ENCODE data around the gene MRPL54.

MRPL54 gene

DNA sequence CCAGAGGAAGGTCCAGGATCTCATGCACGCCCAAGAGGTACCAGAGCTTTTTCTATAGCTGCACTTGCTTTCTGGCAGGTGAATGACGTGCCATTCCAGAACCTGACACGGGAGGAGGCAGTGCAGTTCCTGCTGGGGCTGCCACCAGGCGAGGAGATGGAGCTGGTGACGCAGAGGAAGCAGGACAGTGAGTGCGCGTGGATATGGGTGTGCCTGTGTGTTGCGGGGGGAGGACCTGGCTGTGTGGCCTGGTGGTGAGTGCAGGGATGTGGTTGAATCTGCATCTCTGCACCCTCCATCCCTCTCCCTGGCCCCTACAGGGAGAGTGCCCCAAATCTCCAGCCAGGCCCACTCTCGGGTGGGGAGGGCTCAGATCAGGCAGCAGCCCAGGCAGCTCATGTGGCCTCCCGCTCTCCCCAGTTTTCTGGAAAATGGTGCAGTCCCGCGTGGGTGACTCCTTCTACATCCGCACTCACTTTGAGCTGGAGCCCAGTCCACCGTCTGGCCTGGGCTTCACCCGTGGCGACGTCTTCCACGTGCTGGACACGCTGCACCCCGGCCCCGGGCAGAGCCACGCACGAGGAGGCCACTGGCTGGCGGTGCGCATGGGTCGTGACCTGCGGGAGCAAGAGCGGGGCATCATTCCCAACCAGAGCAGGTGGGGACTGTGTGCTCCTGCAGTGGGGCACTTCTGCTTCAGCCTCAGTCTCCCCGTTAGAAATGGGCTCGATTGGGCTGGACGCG, 23.8 kb upstream of the MRPL54 start:
- TF ChIP-seq, protein P1, sequence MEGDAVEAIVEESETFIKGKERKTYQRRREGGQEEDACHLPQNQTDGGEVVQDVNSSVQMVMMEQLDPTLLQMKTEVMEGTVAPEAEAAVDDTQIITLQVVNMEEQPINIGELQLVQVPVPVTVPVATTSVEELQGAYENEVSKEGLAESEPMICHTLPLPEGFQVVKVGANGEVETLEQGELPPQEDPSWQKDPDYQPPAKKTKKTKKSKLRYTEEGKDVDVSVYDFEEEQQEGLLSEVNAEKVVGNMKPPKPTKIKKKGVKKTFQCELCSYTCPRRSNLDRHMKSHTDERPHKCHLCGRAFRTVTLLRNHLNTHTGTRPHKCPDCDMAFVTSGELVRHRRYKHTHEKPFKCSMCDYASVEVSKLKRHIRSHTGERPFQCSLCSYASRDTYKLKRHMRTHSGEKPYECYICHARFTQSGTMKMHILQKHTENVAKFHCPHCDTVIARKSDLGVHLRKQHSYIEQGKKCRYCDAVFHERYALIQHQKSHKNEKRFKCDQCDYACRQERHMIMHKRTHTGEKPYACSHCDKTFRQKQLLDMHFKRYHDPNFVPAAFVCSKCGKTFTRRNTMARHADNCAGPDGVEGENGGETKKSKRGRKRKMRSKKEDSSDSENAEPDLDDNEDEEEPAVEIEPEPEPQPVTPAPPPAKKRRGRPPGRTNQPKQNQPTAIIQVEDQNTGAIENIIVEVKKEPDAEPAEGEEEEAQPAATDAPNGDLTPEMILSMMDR (IDR thresholded peaks at IDR 0.05; ENCODE audit: low read depth, low read length, missing control alignments), result no peak
- DNase-seq (ENCODE audit: low read depth), result no peak
- no peak overlapping the region for H3K4me3 ChIP-seq (ENCODE audit: low read depth, low read length)

DNA sequence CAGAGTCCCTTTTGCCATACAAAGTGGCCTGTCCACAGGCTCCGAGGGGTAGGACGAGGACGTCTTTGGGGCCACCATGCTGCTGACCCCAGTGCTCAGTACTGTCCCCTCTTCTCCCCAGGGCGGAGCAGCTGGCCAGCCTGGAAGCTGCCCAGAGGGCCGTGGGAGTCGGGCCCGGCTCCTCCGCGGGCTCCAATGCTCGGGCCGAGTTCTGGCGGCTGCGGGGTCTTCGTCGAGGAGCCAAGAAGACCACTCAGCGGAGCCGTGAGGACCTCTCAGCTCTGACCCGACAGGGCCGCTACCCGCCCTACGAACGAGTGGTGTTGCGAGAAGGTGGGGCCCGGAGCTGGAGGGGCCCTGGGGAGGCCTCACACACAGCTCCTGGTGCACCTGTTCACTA, 22.1 kb upstream of the MRPL54 start:
- TF ChIP-seq, protein P1 (IDR thresholded peaks at IDR 0.05; ENCODE audit: low read depth, low read length, missing control alignments), result no peak

DNA sequence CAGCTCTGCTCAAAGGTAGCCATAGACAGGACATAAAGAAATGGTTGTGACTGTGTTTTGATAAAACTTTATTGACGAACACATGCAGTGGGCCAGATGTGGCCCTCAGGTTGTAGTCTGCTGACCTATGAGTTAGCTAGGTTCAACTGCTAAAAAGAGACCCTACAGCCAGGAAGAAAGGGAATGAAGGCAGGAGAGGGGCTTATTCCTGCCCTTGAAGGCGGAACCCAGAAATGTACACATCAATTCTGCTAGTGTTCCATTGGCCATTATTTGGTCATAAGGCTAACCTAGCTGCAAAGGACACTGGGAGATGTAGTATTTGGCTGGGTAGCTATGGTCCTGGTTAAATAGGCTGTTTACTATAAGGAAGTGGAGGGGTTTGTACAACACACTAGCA, 19.0 kb upstream of the MRPL54 start:
- no peak for DNase-seq (ENCODE audit: low read depth)
- H3K4me3 ChIP-seq (ENCODE audit: low read depth, low read length), result no peak overlapping the region
- TF ChIP-seq, protein P1 (IDR thresholded peaks at IDR 0.05; ENCODE audit: low read depth, low read length, missing control alignments), result no peak

More for the DNA sequence above, 22.1 kb upstream of the MRPL54 start:
- no peak overlapping the region for H3K4me3 ChIP-seq (ENCODE audit: low read depth, low read length)
- no peak for DNase-seq (ENCODE audit: low read depth)

DNA sequence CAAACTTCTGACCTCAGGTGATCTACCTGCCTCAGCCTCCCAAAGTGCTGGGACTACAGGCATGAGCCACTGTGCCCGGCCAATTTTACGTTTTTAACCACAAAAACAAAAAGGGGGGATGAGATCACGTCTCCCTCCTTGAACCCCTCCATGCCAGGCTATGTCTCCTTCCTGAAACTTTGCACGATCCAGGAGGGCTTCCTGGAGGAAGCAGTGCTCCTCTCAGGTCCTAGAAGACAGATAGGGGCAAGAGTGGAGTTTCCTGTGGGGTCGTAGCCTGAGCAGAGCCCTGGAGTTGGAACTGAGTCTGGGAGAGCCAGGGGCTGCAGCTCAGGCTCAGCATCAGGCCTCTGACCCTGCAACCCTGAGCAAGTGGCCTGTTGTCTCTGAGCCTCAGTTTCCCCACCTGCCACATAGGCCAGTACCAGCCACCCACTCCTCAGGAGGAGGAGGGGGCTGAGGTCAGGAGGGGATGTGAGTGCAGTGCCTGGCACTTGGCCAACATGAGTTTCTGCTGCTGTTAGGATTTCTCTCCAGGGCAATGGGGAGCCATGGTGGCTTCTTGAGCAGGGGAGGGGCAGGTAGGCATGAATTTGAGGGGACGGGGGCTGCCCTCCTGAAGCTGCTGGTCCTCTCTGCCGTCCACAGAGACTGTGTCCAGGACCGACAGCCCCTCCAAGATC, 17.0 kb upstream of the MRPL54 start:
- no peak for DNase-seq (ENCODE audit: low read depth)
- H3K4me3 ChIP-seq (ENCODE audit: low read depth, low read length), result no peak overlapping the region
- TF ChIP-seq, protein P1 (IDR thresholded peaks at IDR 0.05; ENCODE audit: low read depth, low read length, missing control alignments), result no peak

DNA sequence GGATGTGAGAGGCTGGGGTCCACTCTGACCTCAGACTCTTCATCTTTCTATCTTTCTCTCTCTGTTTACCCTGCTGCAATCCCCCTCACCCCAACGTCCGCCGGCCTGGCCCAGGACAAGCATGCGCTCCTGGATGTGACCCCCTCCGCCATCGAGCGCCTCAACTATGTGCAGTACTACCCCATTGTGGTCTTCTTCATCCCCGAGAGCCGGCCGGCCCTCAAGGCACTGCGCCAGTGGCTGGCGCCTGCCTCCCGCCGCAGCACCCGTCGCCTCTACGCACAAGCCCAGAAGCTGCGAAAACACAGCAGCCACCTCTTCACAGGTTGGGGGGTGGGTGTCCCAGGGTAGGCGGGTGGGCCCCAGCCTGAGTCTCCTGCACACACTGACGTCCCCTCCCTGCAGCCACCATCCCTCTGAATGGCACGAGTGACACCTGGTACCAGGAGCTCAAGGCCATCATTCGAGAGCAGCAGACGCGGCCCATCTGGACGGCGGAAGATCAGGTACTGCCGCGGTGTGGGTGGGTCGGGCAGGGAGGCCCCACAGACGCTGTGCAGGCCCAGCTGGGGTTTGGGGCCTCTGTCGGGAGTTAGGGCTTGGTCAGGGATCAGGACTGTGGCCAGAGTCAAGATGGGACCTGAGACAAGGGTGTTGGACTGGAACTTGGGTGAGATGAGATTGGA, 16.0 kb upstream of the MRPL54 start:
- H3K4me3 ChIP-seq (ENCODE audit: low read depth, low read length), result no peak overlapping the region
- TF ChIP-seq, protein P1 (IDR thresholded peaks at IDR 0.05; ENCODE audit: low read depth, low read length, missing control alignments), result no peak
- DNase-seq (ENCODE audit: low read depth), result no peak

DNA sequence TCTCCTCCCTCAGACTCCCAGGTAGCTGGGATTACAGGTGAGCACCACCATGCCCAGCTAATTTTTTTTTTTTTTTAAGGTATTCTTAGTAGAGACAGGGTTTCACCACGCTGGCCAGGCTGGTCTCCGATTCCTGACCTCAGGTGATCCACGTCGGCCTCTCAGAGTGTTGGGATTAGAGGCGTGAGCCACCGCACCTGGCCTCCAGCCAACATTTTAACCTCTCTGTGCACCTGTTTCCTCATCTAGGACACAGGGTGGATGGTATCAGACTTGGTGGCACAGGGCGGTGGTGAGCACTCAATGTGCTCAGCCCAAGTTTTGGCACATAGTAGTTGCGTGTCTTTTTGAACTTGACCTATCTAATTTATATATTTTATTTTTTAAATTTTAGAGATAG, 13.5 kb upstream of the MRPL54 start:
- DNase-seq (ENCODE audit: low read depth), result no peak
- TF ChIP-seq, protein P1 (IDR thresholded peaks at IDR 0.05; ENCODE audit: low read depth, low read length, missing control alignments), result no peak
- no peak overlapping the region for H3K4me3 ChIP-seq (ENCODE audit: low read depth, low read length)
